IMR-90 (cell line): ENCODE measurements around the gene RECK.
"Not testable (repeated sequence)": the region's sequence is repeated elsewhere in the genome, so short reads cannot be mapped to it uniquely, and the experiment has no call there.

ENCODE experiments used
- BHLHE40 ChIP-seq: fragments of 150-350 bp; IDR thresholded peaks from 2 replicates; pipeline ENCODE4 v1.6.1; 2016; ENCODE audit warnings: mild to moderate bottlenecking, low read depth, low read length
- CEBPB ChIP-seq: IDR thresholded peaks from 2 replicates; pipeline ENCODE4 v1.6.1; 2012; ENCODE audit warnings: low read depth, low read length, improper control_type of control experiment
- CTCF ChIP-seq: conservative IDR thresholded peaks from 2 replicates; pipeline ENCODE4 v1.5.1; 2012; ENCODE audit warnings: mild to moderate bottlenecking, low read depth, low read length, improper control_type of control experiment
- MAFK ChIP-seq: IDR thresholded peaks from 2 replicates; pipeline ENCODE4 v1.6.1; 2012; ENCODE audit warnings: low read depth, low read length, improper control_type of control experiment
- MAZ ChIP-seq: IDR thresholded peaks from 2 replicates; pipeline ENCODE4 v1.6.1; 2012; ENCODE audit warnings: low read depth, mild to moderate bottlenecking, low read length, improper control_type of control experiment, moderate library complexity, borderline replicate concordance
- MXI1 ChIP-seq: IDR thresholded peaks from 2 replicates; pipeline ENCODE4 v1.6.1; 2012; ENCODE audit warnings: low read depth, mild to moderate bottlenecking, low read length, moderate library complexity, borderline replicate concordance
- NFE2L2 ChIP-seq: fragments of 150-350 bp; IDR thresholded peaks from 2 replicates; pipeline ENCODE4 v1.6.1; 2016; ENCODE audit warnings: low read depth, mild to moderate bottlenecking, low read length
- POLR2A ChIP-seq: IDR thresholded peaks from 2 replicates; pipeline ENCODE4 v1.6.1; 2012; ENCODE audit warnings: mild to moderate bottlenecking, low read depth, low read length
- RAD21 ChIP-seq: IDR thresholded peaks from 2 replicates; pipeline ENCODE4 v1.6.1; 2012; ENCODE audit warnings: low read length, improper control_type of control experiment
- RFX5 ChIP-seq: IDR thresholded peaks from 2 replicates; pipeline ENCODE4 v1.8.0; 2012; ENCODE audit warnings: low read depth, mild to moderate bottlenecking, low read length, moderate library complexity
- SMC3 ChIP-seq: fragments of 150-350 bp; IDR thresholded peaks from 2 replicates; pipeline ENCODE4 v1.6.1; 2016; ENCODE audit warnings: low read depth, mild to moderate bottlenecking, antibody characterized with exemption, low read length, moderate library complexity
- TF ChIP-seq, protein P1 (sequence below): fragments of 150-350 bp; IDR thresholded peaks from 2 replicates; pipeline ENCODE4 v1.6.1; 2016; ENCODE audit warnings: low read depth, mild to moderate bottlenecking, low read length, moderate library complexity, borderline replicate concordance

DNA sequence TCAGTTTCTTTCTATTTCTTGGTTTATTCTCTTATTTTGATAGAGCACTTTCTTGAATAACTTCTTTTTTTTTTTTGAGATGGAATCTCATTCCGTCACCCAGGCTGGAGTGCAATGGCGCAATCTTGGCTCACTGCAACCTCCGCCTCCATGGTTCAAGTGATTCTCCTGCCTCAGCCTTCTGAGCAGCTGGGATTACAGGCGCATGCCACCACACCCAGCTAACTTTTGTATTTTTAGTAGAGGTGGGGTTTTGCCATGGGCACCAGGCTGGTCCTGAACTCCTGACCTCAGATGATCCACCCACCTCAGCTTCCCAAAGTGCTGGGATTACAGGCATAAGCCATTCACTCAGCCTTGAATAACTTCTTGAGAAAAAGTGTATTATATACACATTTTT is 39.7 kb upstream of the RECK start:
- not testable (repeated sequence) for TF ChIP-seq CTCF, RAD21, MAFK, POLR2A, NFE2L2, MXI1, SMC3, RFX5, MAZ, BHLHE40
- TF ChIP-seq, protein P1, sequence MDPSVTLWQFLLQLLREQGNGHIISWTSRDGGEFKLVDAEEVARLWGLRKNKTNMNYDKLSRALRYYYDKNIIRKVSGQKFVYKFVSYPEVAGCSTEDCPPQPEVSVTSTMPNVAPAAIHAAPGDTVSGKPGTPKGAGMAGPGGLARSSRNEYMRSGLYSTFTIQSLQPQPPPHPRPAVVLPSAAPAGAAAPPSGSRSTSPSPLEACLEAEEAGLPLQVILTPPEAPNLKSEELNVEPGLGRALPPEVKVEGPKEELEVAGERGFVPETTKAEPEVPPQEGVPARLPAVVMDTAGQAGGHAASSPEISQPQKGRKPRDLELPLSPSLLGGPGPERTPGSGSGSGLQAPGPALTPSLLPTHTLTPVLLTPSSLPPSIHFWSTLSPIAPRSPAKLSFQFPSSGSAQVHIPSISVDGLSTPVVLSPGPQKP: not testable (repeated sequence)
- 0 out of 2 replicates have a peak, but pooled peaks have one; percentile 31 for TF ChIP-seq CEBPB
